ENCODE data around the gene ITGA11.
A peak's percentile ranks its signal among the peaks of the same experiment; 100 is the strongest.

The ITGA11 gene

GRCh38 chr15:68328443-68328842, 103.5 kb downstream of the ITGA11 start:
- DNase-seq = peak in 1 of 5 experiments; percentile 39

GRCh38 chr15:68326711-68327354, 105.1 kb downstream of the ITGA11 start:
- DNase-seq = peak in 1 of 5 experiments; percentile 21

DNA sequence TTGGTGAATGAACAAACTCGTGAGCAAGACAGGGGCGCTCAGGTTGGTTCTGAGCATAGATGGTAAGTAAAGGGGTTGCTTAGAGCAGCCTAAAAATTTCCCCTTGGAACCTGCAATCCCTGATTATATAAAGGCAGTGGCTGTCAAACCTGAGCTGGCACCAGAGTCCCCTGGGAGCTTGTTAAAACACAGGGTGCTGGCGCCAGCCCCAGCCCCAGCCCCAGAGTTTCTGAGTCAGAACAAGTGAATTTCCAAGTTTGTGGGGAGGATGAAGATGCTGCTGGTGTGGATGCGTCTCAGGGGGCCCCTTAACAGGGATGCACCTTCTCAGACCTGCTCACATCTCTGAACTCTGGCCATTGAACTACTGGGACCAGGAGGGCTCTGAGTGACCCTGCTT, 106.2 kb downstream of the ITGA11 start:
- no peak for DNase-seq

- no peak for DNase-seq
Observed at GRCh38 chr15:68322796-68323195, 109.2 kb downstream of the ITGA11 start.

GRCh38 chr15:68321229-68321628, 110.7 kb downstream of the ITGA11 start:
- DNase-seq = no peak

DNA sequence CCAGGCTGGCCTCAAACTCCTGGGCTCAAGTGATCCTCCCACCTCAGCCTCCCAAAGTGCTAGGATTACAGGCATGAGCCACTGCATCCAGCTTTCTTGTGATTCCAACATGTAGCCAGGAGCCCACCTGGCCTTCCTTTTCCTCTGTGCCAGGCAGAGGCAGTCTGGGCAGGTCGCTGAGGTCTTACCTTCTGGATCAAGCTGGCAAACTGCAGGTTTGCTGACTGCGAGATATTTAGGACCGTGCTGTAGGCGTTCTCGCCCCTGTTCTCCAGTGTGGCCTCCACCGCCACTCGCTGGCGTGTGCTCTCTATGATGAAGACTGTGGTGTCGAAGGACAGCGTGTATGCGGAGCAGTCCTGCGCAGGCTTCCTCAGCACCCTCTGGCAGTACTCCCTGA, 112.0 kb downstream of the ITGA11 start:
- DNase-seq = no peak

DNA sequence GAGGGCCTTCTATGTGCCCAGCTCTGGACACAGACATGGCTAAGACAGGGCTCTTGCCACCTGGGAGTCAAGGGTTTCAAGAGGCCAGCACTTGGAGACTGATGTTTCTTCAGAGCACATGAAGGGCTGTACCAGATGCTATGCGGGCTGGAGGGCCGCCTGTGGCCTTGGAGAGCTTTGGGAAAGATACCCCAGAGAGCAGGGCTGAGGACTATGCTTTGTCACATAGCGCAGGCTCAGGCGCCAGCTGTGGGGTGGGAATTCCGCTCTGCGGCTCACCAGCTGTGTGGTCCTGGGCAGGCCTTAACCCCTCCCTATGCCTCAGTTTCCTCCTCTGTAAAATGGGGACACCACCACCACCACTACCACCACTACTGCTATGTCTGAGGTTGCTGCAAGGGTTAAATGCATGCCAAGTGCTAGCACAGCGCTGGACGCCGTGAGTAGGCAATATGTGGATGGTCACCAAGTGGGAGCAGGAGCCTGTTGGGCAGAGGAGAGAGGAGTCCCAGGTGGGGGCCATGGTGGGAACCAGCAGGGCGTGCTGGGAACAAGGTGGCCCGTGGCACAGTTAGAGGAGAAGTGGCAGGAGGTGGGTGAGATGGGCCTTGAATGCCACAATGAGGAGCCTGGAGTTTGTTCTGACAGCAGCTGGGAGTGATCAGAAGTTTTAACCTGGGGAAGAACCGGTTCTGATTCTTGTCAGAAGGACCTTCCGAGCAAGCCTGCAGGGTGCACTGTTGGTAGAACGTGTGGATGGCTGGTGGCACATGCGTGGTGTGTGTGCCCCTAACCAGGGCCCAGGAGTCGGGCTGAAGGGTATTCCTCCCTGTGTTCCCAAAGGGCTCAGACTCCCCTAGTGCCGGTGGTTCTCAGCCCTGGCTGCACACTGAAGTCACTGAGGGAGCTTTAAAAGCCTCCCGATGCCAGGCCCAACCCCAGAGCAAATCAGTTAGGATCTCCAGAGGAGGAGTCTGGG, 112.7 kb downstream of the ITGA11 start:
- DNase-seq = no peak

- no peak for DNase-seq
Observed at GRCh38 chr15:68318008-68318835, 113.7 kb downstream of the ITGA11 start.

DNA sequence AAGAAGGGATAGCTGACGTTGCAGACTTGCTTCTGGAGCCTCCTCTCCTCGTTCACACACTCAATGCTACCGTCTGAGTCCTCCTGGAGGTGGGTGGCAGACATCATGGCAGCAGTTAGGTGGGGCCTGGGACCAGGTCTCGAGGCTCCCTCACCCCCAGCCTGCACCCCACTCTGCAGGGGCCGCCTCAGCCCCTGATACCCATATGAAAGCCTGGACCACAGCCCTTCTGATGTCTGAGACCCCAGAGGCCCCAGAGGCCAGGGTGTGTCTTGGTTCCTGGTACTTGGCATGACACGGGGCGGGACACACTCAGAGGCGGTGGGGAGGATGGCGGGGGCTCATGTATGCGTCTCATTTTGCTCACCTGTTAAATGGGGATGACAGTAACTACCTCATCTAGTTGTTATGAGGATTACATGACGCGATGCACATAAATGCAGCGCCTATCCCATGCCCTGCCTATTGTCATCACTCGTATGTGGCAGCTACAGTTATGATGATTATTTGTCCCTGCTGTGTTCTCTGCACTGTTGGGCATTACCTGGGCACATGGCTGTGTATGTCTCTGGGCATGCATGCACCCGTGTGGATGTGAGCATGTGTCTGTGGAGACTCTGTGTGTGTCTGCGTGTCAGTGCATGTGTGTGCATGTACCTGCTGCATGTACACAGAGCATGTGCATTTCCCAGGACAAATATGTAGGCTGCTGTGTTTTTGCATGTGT, 114.5 kb downstream of the ITGA11 start:
- no peak for DNase-seq

DNA sequence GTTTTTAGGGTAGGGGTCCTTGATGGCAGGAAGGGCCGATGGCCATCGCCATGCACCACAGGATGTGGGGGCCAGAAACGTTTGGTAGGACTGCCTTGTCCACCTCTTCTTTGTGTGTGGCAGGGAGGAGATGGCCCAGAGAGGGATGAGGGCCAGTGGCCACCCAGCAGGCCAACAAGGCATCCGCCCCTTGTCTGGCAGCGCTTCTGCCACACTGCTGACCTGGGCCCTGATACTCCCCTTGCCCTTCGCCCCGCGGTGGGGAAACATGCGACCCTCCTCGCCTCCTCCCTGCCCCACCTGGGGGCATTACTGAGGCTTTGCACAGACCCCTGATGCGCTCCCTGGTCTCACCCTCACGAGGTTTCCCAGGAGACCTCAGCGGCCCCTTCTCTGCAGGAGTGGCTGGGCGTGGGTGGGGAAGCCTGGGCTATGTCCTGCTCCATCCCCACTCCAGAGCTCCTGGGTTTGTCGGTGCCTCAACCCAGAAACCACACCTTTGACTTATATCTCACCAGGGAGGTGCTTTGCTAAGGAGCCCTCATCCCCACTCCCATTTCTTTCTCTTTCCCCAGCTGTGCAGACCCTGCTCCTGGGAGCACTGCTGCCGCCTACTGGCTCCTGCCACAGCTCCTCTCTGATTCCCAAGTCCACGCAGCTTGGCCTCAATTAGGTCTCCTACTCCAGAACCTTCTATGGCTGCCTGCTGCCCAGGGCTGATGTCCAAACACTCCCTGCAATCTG, 115.7 kb downstream of the ITGA11 start:
- DNase-seq = no peak

GRCh38 chr15:68315495-68316031, 116.4 kb downstream of the ITGA11 start:
- DNase-seq = no peak

- DNase-seq = no peak
Observed at GRCh38 chr15:68315035-68315434, 116.9 kb downstream of the ITGA11 start.

- no peak for DNase-seq
Observed at GRCh38 chr15:68314563-68314962, 117.4 kb downstream of the ITGA11 start.

- DNase-seq = no peak
Observed at GRCh38 chr15:68313501-68314410, 118.2 kb downstream of the ITGA11 start.

GRCh38 chr15:68312701-68313204, 119.2 kb downstream of the ITGA11 start:
- DNase-seq = no peak

DNA sequence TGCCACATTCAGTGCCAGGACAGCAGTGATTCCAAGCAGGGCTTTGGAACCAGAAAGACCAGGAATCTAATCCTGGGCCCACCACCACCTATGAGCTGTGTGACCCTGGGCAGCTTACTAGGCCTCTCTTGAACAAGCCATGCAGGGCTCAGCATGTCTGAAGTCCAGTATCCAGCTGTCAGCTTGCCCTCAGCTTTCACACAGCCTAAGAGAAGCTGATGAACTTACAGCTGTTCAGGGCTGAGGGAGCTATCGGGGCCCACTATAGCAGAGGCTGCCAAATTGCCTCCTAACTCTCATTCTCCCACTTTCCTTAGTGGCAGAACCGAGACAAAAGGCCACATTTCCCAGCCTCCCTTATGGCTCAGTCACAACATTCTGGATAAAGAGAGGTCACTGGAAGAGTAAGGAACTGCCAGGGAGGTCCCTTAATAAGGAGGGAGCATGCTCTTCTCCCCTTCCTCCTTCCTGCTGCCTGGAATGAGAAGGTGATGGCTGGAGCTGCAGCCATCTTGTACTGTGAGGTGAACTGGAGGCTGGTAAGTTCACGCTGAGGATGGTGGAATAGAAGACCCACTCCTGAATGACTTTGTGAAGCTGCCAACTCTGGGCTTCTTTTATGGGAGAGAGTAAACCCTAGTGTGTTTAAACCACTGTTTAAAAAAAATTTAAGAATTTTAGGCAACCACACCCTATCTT, 120.0 kb downstream of the ITGA11 start:
- no peak for DNase-seq

DNA sequence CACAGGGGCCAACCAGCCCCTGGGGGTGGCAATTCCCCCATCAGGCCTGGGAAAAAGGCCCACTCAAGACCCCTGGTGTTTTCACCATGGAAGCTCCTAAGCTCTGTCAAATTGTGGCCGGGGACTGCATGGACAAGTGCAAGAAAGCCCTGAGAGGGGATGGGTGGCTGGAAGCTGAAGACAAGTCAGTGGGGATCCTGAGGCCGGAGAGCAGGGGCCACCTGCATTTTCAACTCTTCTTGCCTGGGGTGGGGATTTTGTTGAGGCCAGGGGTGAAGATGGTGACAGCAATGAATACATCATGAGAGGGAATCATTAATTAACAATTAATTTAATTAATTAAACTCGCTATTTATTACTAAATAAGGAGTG, 120.5 kb downstream of the ITGA11 start:
- no peak for DNase-seq

DNA sequence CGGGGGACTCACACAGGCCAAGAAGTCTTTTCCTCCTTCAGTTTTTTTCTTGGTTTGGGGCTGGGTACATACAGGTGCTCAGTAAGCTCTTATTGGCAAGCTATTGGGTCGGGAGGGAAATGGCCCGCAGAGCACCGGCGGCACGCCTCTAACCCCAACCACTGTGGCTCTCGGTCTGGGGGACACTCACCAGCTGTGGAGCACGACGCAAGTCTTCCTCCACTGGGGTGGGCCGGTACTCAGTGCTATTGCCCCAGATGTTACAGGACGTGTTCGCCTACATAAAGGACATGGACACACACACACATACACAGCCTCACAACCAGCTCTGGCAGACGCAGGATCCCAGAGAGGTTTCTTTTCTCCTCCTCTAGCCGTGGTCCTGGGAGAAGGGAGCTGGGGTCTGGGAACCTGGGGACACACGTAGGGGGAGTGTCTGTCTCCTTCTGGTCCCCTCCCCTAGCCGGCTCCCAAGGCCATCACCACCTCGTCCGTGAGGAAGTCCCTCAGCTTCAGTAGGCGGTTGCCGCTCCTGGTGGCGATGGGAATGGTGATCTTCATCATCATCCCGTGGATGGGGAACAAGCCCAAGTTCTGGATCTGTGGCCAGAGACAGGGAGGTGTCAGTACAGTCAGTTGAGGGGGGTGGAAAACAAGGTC, 121.0 kb downstream of the ITGA11 start:
- no peak for DNase-seq

All from T-helper 2 cell (primary cell).